HepG2 (cell line): Measurements from ENCODE around the gene AHCY. TPM values are rescaled to one million over a fixed set of nuclear protein-coding genes. Genes with fewer than 3 reads are reported as not detected.

Source experiments
- ARHGAP35 ChIP-seq: sonication (generic); formaldehyde crosslinking; IDR thresholded peaks from 2 replicates; pipeline ENCODE4 v1.9.0; 2022; ENCODE audit warnings: mild to moderate bottlenecking, inconsistent platforms, moderate library complexity, missing genetic modification reagents, borderline replicate concordance
- ATF2 ChIP-seq: sonication (generic); formaldehyde crosslinking; IDR thresholded peaks from 2 replicates; pipeline ENCODE4 v1.4.0; 2020; ENCODE audit warnings: missing genetic modification reagents
- BORCS8-MEF2B ChIP-seq: sonication (generic); formaldehyde crosslinking; IDR thresholded peaks from 2 replicates; pipeline ENCODE4 v1.8.0; 2022; ENCODE audit warnings: mild to moderate bottlenecking, missing genetic modification reagents
- EEA1 ChIP-seq: sonication (generic); formaldehyde crosslinking; IDR thresholded peaks from 2 replicates; pipeline ENCODE4 v1.5.1; 2020; ENCODE audit warnings: mild to moderate bottlenecking, missing genetic modification reagents, borderline replicate concordance
- FOXJ3 ChIP-seq: sonication (generic); formaldehyde crosslinking; IDR thresholded peaks from 2 replicates; pipeline ENCODE4 v1.4.0; 2020; ENCODE audit warnings: missing genetic modification reagents, mild to moderate bottlenecking, borderline replicate concordance
- HOMEZ ChIP-seq: IDR thresholded peaks from 2 replicates; pipeline ENCODE4 v1.6.1; 2016; ENCODE audit warnings: low read depth
- NCOA1 ChIP-seq: sonication (generic); formaldehyde crosslinking; IDR thresholded peaks from 2 replicates; pipeline ENCODE4 v1.9.0; 2021; ENCODE audit warnings: missing genetic modification reagents
- NFYC ChIP-seq: IDR thresholded peaks from 2 replicates; pipeline ENCODE4 v1.6.1; 2016; ENCODE audit warnings: missing genetic modification reagents, missing compliant biosample characterization
- PHF20 ChIP-seq: sonication (generic); formaldehyde crosslinking; IDR thresholded peaks from 2 replicates; pipeline ENCODE4 v1.5.0; 2020; ENCODE audit warnings: mild to moderate bottlenecking, missing genetic modification reagents
- PLRG1 ChIP-seq: fragments of 450-650 bp; conservative IDR thresholded peaks from 2 replicates; pipeline ENCODE4 v1.6.1; 2016
- SSRP1 ChIP-seq: IDR thresholded peaks from 2 replicates; pipeline ENCODE4 v1.6.1; 2016; ENCODE audit warnings: control low read depth
- ZFP36 ChIP-seq: fragments of 150-350 bp; IDR thresholded peaks from 2 replicates; pipeline ENCODE4 v1.6.1; 2018; ENCODE audit warnings: borderline replicate concordance, low read length, low read depth; ENCODE audit not compliant: partially characterized antibody
- ZIK1 ChIP-seq: sonication (generic); formaldehyde crosslinking; IDR thresholded peaks from 2 replicates; pipeline ENCODE4 v1.5.0; 2020; ENCODE audit warnings: mild to moderate bottlenecking, low read depth, missing genetic modification reagents, borderline replicate concordance
- ZNF207 ChIP-seq: fragments of 450-650 bp; IDR thresholded peaks from 2 replicates; pipeline ENCODE4 v1.6.1; 2016; ENCODE audit warnings: antibody characterized with exemption, borderline replicate concordance
- ZNF446 ChIP-seq: sonication (generic); formaldehyde crosslinking; IDR thresholded peaks from 2 replicates; pipeline ENCODE4 v1.5.0; 2020; ENCODE audit warnings: mild to moderate bottlenecking, missing genetic modification reagents
- ZNF451 ChIP-seq: sonication (generic); formaldehyde crosslinking; IDR thresholded peaks from 2 replicates; pipeline ENCODE4 v1.5.0; 2020; ENCODE audit warnings: mild to moderate bottlenecking, missing genetic modification reagents
- ZNF552 ChIP-seq: sonication (generic); formaldehyde crosslinking; IDR thresholded peaks from 2 replicates; pipeline ENCODE4 v1.9.0; 2022; ENCODE audit warnings: missing genetic modification reagents, mild to moderate bottlenecking, borderline replicate concordance
- ZNF780A ChIP-seq: sonication (generic); formaldehyde crosslinking; IDR thresholded peaks from 2 replicates; pipeline ENCODE4 v1.8.0; 2022; ENCODE audit warnings: mild to moderate bottlenecking, missing genetic modification reagents, moderate library complexity
- ZNF792 ChIP-seq: IDR thresholded peaks from 2 replicates; pipeline ENCODE4 v1.6.1; 2016
- polyA plus RNA-seq, 8 experiments: library from polyadenylated mRNA; depleted of rRNA in 3 of 8; stranded (reverse) in 7 of 8; unstranded in 1 of 8; fragments of >200 nt; fragmentation: Illumina TruSeq in 4 of 8; extraction: Trizol in 4 of 8; gene quantifications; 2 replicates each; pipeline versions ENCODE4 v1.2.1 to v1.2.3, GENCODE V29; 2011 to 2016; ENCODE audit warnings: low read depth in 4 of 8, missing spikeins in 1 of 8, mixed read lengths in 1 of 8; ENCODE audit not compliant: insufficient read depth in 1 of 8
- total RNA-seq, 5 experiments: library from RNA; depleted of rRNA; stranded (reverse); fragments of >200 nt; fragmentation: Illumina TruSeq; extraction: Trizol; gene quantifications; 2 replicates each; pipeline ENCODE4 v1.2.3, GENCODE V29; 2016; ENCODE audit warnings: low read depth in 1 of 5
- TF ChIP-seq, protein P1 (sequence below): sonication (generic); formaldehyde crosslinking; IDR thresholded peaks from 2 replicates; pipeline ENCODE4 v1.5.1; 2020; ENCODE audit warnings: missing genetic modification reagents, mild to moderate bottlenecking, borderline replicate concordance
- TF ChIP-seq, protein P2 (sequence below): sonication (generic); formaldehyde crosslinking; IDR thresholded peaks from 2 replicates; pipeline ENCODE4 v1.4.0; 2020; ENCODE audit warnings: missing genetic modification reagents, mild to moderate bottlenecking, borderline replicate concordance

AHCY gene
- total and polyA plus RNA-seq, 2 of the 13 experiments (the other 11 are each of a cell fraction or from before 2014, with no cell fraction given): 407 to 419 TPM

DNA sequence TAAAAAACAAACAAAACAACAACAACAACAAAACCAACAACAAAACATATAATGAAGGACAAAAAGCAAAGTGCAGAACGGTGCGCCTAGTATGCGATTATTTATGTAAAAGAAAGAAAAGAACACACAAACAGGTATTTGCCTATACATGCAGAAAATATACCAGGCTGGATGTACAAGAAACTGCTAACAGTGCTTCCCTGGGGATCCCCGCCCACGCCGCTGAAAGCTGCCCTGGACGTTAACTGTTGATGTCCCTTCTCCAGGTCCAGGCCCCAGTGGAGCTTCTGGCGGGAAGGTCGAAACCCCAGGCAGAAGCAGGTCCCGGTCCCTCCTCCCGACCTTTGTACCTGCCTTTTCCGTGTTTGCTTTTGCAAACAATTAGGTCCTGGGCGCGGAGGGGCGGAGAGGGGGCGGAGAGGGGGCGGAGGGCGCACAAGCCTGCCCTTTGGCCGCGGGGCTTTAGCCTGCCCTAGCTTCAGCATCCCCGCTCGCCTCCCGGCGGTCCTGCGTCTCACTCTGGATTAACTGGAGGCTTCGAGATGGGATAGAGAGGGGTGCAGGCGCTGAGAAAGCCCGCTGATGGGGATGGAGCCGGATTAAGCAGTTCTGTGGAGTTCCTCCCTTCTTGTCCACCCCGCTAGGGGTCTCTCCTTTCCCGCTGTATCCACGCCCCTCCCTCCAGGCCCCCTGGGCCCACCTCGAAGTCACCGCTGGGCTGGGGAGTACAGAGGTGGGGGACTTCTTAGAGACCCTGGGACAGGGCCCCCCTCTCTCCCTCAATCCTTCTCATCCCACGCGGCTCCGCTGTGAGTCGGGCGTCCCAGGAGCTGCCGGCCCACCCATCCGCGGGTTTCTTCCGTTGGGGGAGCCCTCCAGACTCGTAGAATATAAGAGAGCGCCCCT, 8.2 kb upstream of the AHCY start (continued):
- no peak for TF ChIP-seq ZNF207
- TF ChIP-seq BORCS8-MEF2B: peak; percentile 84
- no peak for TF ChIP-seq NCOA1 (CRISPR knock-in tag)
- TF ChIP-seq ZFP36: no peak
- peak; percentile 83; the same call in 1 of the 2 replicates for TF ChIP-seq EEA1 (CRISPR knock-in tag)
- TF ChIP-seq PLRG1: no peak
- TF ChIP-seq, protein P1, sequence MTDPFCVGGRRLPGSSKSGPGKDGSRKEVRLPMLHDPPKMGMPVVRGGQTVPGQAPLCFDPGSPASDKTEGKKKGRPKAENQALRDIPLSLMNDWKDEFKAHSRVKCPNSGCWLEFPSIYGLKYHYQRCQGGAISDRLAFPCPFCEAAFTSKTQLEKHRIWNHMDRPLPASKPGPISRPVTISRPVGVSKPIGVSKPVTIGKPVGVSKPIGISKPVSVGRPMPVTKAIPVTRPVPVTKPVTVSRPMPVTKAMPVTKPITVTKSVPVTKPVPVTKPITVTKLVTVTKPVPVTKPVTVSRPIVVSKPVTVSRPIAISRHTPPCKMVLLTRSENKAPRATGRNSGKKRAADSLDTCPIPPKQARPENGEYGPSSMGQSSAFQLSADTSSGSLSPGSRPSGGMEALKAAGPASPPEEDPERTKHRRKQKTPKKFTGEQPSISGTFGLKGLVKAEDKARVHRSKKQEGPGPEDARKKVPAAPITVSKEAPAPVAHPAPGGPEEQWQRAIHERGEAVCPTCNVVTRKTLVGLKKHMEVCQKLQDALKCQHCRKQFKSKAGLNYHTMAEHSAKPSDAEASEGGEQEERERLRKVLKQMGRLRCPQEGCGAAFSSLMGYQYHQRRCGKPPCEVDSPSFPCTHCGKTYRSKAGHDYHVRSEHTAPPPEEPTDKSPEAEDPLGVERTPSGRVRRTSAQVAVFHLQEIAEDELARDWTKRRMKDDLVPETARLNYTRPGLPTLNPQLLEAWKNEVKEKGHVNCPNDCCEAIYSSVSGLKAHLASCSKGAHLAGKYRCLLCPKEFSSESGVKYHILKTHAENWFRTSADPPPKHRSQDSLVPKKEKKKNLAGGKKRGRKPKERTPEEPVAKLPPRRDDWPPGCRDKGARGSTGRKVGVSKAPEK (CRISPR knock-in tag): peak; percentile 97; the same call in 1 of the 2 replicates
- peak; percentile 78; the same call in 1 of the 2 replicates for TF ChIP-seq FOXJ3 (CRISPR knock-in tag)
- TF ChIP-seq ATF2: peak; percentile 89
- peak; percentile 39; the same call in 1 of the 2 replicates for TF ChIP-seq ZIK1 (CRISPR knock-in tag)
- TF ChIP-seq ZNF451 (CRISPR knock-in tag): 0 out of 2 replicates have a peak, but pooled peaks have one; percentile 40
- TF ChIP-seq, protein P2, sequence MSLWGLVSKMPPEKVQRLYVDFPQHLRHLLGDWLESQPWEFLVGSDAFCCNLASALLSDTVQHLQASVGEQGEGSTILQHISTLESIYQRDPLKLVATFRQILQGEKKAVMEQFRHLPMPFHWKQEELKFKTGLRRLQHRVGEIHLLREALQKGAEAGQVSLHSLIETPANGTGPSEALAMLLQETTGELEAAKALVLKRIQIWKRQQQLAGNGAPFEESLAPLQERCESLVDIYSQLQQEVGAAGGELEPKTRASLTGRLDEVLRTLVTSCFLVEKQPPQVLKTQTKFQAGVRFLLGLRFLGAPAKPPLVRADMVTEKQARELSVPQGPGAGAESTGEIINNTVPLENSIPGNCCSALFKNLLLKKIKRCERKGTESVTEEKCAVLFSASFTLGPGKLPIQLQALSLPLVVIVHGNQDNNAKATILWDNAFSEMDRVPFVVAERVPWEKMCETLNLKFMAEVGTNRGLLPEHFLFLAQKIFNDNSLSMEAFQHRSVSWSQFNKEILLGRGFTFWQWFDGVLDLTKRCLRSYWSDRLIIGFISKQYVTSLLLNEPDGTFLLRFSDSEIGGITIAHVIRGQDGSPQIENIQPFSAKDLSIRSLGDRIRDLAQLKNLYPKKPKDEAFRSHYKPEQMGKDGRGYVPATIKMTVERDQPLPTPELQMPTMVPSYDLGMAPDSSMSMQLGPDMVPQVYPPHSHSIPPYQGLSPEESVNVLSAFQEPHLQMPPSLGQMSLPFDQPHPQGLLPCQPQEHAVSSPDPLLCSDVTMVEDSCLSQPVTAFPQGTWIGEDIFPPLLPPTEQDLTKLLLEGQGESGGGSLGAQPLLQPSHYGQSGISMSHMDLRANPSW (CRISPR knock-in tag): peak; percentile 73; the same call in 1 of the 2 replicates
- peak; percentile 81; the same call in 1 of the 2 replicates for TF ChIP-seq ZNF780A (CRISPR knock-in tag)
- TF ChIP-seq ZNF792 (CRISPR knock-in tag): peak; percentile 92
- TF ChIP-seq ZNF552 (CRISPR knock-in tag): peak; percentile 60; the same call in 1 of the 2 replicates
- 0 out of 2 replicates have a peak, but pooled peaks have one; percentile 1 for TF ChIP-seq ARHGAP35 (CRISPR knock-in tag)
- 0 out of 2 replicates have a peak, but pooled peaks have one; percentile 17 for TF ChIP-seq NFYC (CRISPR knock-in tag)
- TF ChIP-seq ZNF446 (CRISPR knock-in tag): no peak
- no peak for TF ChIP-seq PHF20 (CRISPR knock-in tag)
- peak; percentile 88 for TF ChIP-seq HOMEZ (CRISPR knock-in tag)
- no peak for TF ChIP-seq SSRP1
